ENCODE results near the gene ENDOU.

The ENDOU gene

GRCh38 chr12:47725091-47725772, at the start of gene ENDOU:
Gene ENDOU, minus strand, starts transcription at chr12:47725490. Its CDS starts 77 bp downstream, at chr12:47725413.
- DNase-seq: no peak

GRCh38 chr12:47774663-47775062, 49.4 kb upstream of the ENDOU start:
- DNase-seq: no peak

- no peak for DNase-seq
These were observed 48.7 kb upstream of the ENDOU start for GRCh38 chr12:47773858-47774580.

- DNase-seq: peak; percentile 76 to 78
These were observed 48.0 kb upstream of the ENDOU start, which contains the start of gene SLC48A1 for GRCh38 chr12:47773062-47773857. Gene SLC48A1, plus strand, starts transcription at chr12:47773238. Its CDS starts 67 bp downstream, at chr12:47773305.

- no peak for DNase-seq
These were observed 47.4 kb upstream of the ENDOU start for GRCh38 chr12:47772738-47773061.

GRCh38 chr12:47772094-47772660, 46.9 kb upstream of the ENDOU start:
- no peak for DNase-seq

GRCh38 chr12:47771304-47771703, 46.0 kb upstream of the ENDOU start:
- no peak for DNase-seq

- DNase-seq: no peak
These were observed 44.9 kb upstream of the ENDOU start for GRCh38 chr12:47770086-47770726.

- no peak for DNase-seq
These were observed 44.2 kb upstream of the ENDOU start for GRCh38 chr12:47769234-47770085.

GRCh38 chr12:47768323-47768811, 43.1 kb upstream of the ENDOU start:
- DNase-seq: no peak

GRCh38 chr12:47767216-47767724, 42.0 kb upstream of the ENDOU start:
- peak; percentile 76 to 79 for DNase-seq

- no peak for DNase-seq
These were observed 41.4 kb upstream of the ENDOU start for GRCh38 chr12:47766502-47767215.

- no peak for DNase-seq
These were observed 38.4 kb upstream of the ENDOU start for GRCh38 chr12:47763481-47764346.

GRCh38 chr12:47762850-47763465, 37.7 kb upstream of the ENDOU start:
- DNase-seq: no peak

GRCh38 chr12:47758834-47759690, 33.8 kb upstream of the ENDOU start, which contains the start of gene RAPGEF3:
Gene RAPGEF3, minus strand, starts transcription at chr12:47758880. Its CDS starts 324 bp downstream, at chr12:47758556.
- peak; percentile 65 to 75 for DNase-seq

- DNase-seq: no peak
These were observed 33.2 kb upstream of the ENDOU start for GRCh38 chr12:47758584-47758833.

- DNase-seq: no peak
These were observed 32.7 kb upstream of the ENDOU start for GRCh38 chr12:47757840-47758583.
